Neural cell (in vitro differentiated cells): Measurements from ENCODE around the gene LNX2.

Experiments used
- POLR2AphosphoS5 ChIP-seq: IDR thresholded peaks from 2 replicates; pipeline ENCODE4 v1.6.1; 2012
- TF ChIP-seq, protein P1 (sequence below): fragments of 450-650 bp; IDR thresholded peaks from 2 replicates; pipeline ENCODE4 v1.5.1; 2014; ENCODE audit warnings: antibody characterized with exemption, mild to moderate bottlenecking, moderate library complexity; ENCODE audit not compliant: poor library complexity, severe bottlenecking

- TF ChIP-seq, protein P1, sequence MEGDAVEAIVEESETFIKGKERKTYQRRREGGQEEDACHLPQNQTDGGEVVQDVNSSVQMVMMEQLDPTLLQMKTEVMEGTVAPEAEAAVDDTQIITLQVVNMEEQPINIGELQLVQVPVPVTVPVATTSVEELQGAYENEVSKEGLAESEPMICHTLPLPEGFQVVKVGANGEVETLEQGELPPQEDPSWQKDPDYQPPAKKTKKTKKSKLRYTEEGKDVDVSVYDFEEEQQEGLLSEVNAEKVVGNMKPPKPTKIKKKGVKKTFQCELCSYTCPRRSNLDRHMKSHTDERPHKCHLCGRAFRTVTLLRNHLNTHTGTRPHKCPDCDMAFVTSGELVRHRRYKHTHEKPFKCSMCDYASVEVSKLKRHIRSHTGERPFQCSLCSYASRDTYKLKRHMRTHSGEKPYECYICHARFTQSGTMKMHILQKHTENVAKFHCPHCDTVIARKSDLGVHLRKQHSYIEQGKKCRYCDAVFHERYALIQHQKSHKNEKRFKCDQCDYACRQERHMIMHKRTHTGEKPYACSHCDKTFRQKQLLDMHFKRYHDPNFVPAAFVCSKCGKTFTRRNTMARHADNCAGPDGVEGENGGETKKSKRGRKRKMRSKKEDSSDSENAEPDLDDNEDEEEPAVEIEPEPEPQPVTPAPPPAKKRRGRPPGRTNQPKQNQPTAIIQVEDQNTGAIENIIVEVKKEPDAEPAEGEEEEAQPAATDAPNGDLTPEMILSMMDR, result no peak
- TF ChIP-seq POLR2AphosphoS5, result no peak
These were observed 13.2 kb downstream of the LNX2 start for GRCh38 chr13:27607125-27607524.
